Measurements from ENCODE around the gene SORCS1.

- TF ChIP-seq CTCF (IDR thresholded peaks at IDR 0.05) = no peak
- no peak for TF ChIP-seq EZH2phosphoT487 (IDR thresholded peaks at IDR 0.05)
Measured at GRCh38 chr10:106577266-106577665, 587.2 kb downstream of the SORCS1 start.

All from neural progenitor cell (in vitro differentiated cells).